ENCODE measurements around the gene ZFYVE21. TPM values are rescaled to one million over a fixed set of nuclear protein-coding genes. Genes with fewer than 3 reads are reported as not detected.
"Not testable (repeated sequence)": the region's sequence is repeated elsewhere in the genome, so short reads cannot be mapped to it uniquely, and the experiment has no call there.

ZFYVE21 gene
- total RNA-seq, 2 donors from 2014 or later = 162 to 215 TPM

DNA sequence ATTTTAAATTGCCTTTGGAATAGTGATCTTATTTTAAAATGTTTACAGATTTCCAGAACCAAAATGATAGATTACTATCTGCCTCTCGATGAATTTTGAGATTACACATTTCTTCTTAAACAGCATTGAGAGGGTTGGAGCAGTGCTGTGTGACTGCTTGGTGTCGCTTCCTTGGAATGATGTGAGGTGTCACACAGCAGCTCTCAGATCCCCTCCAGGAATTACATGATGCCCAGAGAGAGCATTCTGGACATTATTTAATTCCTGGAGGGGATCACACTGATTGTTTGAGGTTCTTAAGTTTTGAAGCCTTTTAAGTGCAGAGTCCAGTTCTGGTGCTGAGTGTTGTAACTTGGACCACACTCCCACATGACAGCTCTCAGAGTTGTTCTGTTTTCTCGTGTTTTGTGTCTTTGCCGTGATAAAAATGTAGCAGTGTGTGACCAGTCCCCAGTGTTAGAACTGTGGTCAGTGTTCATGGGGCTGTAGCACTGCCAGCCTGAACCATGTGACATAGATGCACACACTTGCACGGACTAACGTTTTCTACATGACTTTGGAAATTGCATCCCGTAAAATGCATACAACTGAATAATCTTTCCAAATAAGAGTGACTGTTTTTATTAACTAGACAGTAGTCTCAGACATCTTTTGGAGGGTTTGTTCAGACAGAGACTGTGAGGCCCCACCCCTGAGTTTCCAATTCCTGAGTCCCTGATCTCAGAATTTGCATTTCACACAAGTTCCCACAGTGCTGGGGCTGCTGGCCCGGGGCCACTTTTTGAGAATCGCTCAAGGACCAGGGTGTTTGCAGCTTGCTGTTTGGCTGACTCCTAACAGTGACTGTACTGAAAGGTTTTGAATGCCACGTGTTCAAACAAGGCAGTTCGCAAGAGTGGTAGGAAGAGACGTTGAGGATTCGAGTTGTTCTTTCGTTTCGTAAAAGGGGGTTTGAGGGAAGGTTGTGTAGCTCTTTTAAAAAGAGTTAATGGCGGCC, 26.4 kb upstream of the ZFYVE21 start:
- Histone ChIP-seq H3K4me3 (no peak overlapping the region), H3K36me3 (peaks cover 0 to 13% of the 10 kb centered on the region in 2 donors), H3K4me1 (replicated peaks) (peaks cover 12% of the 10 kb centered on the region), H3K27ac (peak overlapping the region in 1 of 2 donors; percentile 9), H3K9me3 (no peaks in the 10 kb centered on the region), H3K27me3 (replicated peaks; ENCODE audit: insufficient read depth) (no peaks in the 10 kb centered on the region)
- no peak for TF ChIP-seq POLR2A (IDR thresholded peaks at IDR 0.05)
- TF ChIP-seq, protein P1, sequence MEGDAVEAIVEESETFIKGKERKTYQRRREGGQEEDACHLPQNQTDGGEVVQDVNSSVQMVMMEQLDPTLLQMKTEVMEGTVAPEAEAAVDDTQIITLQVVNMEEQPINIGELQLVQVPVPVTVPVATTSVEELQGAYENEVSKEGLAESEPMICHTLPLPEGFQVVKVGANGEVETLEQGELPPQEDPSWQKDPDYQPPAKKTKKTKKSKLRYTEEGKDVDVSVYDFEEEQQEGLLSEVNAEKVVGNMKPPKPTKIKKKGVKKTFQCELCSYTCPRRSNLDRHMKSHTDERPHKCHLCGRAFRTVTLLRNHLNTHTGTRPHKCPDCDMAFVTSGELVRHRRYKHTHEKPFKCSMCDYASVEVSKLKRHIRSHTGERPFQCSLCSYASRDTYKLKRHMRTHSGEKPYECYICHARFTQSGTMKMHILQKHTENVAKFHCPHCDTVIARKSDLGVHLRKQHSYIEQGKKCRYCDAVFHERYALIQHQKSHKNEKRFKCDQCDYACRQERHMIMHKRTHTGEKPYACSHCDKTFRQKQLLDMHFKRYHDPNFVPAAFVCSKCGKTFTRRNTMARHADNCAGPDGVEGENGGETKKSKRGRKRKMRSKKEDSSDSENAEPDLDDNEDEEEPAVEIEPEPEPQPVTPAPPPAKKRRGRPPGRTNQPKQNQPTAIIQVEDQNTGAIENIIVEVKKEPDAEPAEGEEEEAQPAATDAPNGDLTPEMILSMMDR (IDR thresholded peaks at IDR 0.05) = no peak
- TF ChIP-seq POLR2AphosphoS5 (IDR thresholded peaks at IDR 0.05) = no peak
- intact Hi-C loops (cut with DNase I) = no loop called here
- 31% methylated on average over 16 of the region's 16 CpGs for WGBS
- DNase-seq (ENCODE audit: low spot score) = peak; percentile 8

DNA sequence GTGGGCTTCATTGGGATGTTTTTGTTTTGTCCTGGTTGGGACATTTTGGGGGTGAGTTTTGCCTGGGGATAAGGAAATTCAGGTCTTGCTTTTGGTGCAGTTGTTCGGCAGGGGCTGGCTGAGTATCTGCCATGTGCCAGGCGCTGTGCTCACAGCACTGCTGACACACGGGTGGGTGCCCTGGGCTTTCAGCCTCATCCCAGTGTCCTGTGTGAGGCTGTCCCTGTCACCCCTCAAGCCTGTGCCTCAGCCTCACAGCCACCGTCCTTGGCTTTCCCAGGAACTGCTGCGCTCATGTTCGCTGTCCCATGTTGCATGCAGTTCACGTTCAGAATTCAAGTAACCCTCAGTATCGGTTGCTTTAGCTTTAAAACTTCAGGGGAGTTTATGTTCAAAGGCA, 25.3 kb upstream of the ZFYVE21 start:
- no peak for DNase-seq (ENCODE audit: low spot score)
- H3K4me1 ChIP-seq (replicated peaks) = peaks cover 12% of the 10 kb centered on the region
- intact Hi-C loops (cut with DNase I) = no loop called here
- no peaks in the 10 kb centered on the region for H3K27me3 ChIP-seq (replicated peaks; ENCODE audit: insufficient read depth)
- 88% methylated on average over 8 of the region's 8 CpGs for WGBS
- no peaks in the 10 kb centered on the region for H3K9me3 ChIP-seq
- TF ChIP-seq POLR2A (IDR thresholded peaks at IDR 0.05) = no peak
- no peak overlapping the region for H3K27ac ChIP-seq
- no peak overlapping the region for H3K4me3 ChIP-seq
- H3K36me3 ChIP-seq = peaks cover 0 to 15% of the 10 kb centered on the region in 2 donors

DNA sequence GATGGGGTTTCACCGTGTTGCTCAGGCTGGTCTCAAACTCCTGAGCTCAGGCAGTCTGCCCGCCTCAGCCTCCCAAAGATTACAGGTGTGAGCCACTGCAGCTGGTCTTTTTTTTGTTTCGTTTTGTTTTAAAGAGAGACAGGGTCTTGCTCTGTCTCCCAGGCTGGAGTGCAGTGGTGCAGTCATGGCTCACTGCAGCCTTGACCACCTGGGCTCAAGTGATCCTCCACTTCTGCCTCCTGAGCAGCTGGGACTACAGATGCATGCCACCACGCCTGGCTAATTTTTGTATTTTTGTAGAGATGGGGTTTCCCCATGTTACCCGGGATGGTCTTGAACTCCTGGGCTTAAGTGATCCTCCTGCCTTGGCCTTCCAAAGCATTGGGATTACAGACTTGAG, 24.0 kb upstream of the ZFYVE21 start:
- WGBS = 89% methylated on average over 5 of the region's 5 CpGs
- H3K4me3 ChIP-seq; H3K9me3 ChIP-seq; intact Hi-C loops (cut with DNase I); H3K27ac ChIP-seq; DNase-seq (ENCODE audit: low spot score); H3K27me3 ChIP-seq (replicated peaks; ENCODE audit: insufficient read depth): not testable (repeated sequence)
- peaks cover 14% of the 10 kb centered on the region for H3K4me1 ChIP-seq (replicated peaks)
- H3K36me3 ChIP-seq = peaks cover 0 to 10% of the 10 kb centered on the region in 2 donors

DNA sequence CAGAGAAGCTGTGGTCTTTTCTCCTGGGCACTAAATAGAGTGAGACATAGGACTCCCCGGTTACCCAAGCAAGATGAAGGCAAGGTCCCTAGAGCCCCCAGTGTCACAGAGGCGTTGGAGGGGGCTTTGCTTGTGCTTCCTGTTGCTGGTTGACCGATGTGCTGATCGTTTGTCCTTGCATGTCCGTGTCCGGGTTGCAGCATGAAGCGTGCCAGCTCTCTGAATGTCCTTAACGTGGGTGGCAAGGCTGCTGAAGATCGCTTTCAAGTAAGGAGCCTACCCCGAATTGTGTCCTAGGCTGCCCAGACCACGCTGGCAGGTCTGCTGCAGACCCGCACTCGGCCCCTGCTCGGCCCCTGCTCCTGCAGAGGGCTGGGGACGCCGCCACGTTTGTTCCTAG, 23.5 kb upstream of the ZFYVE21 start:
- Histone ChIP-seq H3K27ac (peak overlapping the region in 1 of 2 donors; percentile 53), H3K36me3 (peaks cover 0 to 10% of the 10 kb centered on the region in 2 donors), H3K4me1 (replicated peaks) (peaks cover 19% of the 10 kb centered on the region), H3K27me3 (replicated peaks; ENCODE audit: insufficient read depth) (no peaks in the 10 kb centered on the region), H3K4me3 (no peak overlapping the region), H3K9me3 (no peaks in the 10 kb centered on the region)
- DNase-seq (ENCODE audit: low spot score) = no peak
- 93% methylated on average over 17 of the region's 17 CpGs for WGBS
- TF ChIP-seq, protein P1 (IDR thresholded peaks at IDR 0.05) = no peak
- intact Hi-C loops (cut with DNase I) = no loop called here

DNA sequence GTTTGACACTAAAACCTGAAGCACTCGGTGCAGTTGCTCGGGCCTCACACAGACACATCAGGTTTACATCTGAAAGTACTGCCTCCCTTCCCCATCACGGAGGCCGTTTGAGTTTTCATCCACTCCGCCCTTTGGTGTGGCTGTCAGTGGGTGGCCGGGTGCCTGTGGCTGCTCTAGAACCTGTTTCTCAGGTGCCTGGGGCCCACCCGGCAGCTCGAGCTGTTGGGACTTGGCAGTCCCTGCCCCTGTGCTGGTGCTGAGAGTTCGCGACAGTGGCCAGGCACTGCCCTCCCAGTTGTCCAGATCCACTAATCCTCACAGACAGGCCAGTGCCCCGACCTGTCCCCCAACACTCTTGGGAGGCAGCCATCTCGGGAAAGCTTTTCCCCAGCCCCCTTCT, 22.7 kb upstream of the ZFYVE21 start:
- intact Hi-C loops (cut with DNase I) = no loop called here
- DNase-seq (ENCODE audit: low spot score) = peak; percentile 23
- Histone ChIP-seq H3K4me1 (replicated peaks) (peaks cover 26% of the 10 kb centered on the region), H3K27ac (peak overlapping the region; percentile 53 to 57), H3K9me3 (no peaks in the 10 kb centered on the region), H3K36me3 (peaks cover 0 to 10% of the 10 kb centered on the region in 2 donors), H3K27me3 (replicated peaks; ENCODE audit: insufficient read depth) (no peaks in the 10 kb centered on the region), H3K4me3 (no peak overlapping the region)
- WGBS = 38% methylated on average over 12 of the region's 12 CpGs
- TF ChIP-seq POLR2AphosphoS5 (IDR thresholded peaks at IDR 0.05) = no peak

DNA sequence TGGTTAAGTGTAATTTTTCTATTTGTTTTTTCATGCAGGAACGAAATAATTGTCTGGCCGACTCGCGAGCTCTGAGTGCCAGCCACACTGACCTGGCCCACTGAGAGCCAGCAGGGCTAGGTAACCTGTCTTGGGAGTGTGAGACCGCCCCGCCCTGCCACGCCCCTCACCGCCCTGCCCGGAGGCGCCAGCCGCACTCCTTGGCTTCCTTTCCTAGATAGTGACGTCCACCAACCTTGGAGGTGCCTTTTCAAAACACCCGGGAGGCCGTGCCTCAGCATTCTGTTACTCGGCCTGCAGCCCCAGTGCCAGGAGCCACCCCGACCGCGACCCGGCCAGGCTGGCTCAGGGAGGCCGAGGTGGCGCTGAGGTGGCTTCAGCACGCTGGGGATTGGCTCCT, 22.1 kb upstream of the ZFYVE21 start:
- DNase-seq (ENCODE audit: low spot score) = peak; percentile 60
- Histone ChIP-seq H3K36me3 (peaks cover 0 to 10% of the 10 kb centered on the region in 2 donors), H3K4me3 (no peak overlapping the region), H3K27me3 (replicated peaks; ENCODE audit: insufficient read depth) (no peaks in the 10 kb centered on the region), H3K4me1 (replicated peaks) (peaks cover 33% of the 10 kb centered on the region), H3K27ac (peak overlapping the region; percentile 53 to 57), H3K9me3 (no peaks in the 10 kb centered on the region)
- 54% methylated on average over 22 of the region's 22 CpGs for whole genome bisulfite sequencing
- intact Hi-C loops (cut with DNase I) = no loop called here
- TF ChIP-seq POLR2A (IDR thresholded peaks at IDR 0.05) (peak; percentile 33), POLR2AphosphoS5 (IDR thresholded peaks at IDR 0.05) (peak; percentile 20)
- TF ChIP-seq, protein P1 (IDR thresholded peaks at IDR 0.05) = no peak
